Umbilical cord (tissue), 2 donors: Measurements from ENCODE around the gene MICAL1. TPM values are rescaled to one million over a fixed set of nuclear protein-coding genes. Genes with fewer than 3 reads are reported as not detected.
A peak's percentile ranks its signal among the peaks of the same experiment; 100 is the strongest.
"Not testable (repeated sequence)": the region's sequence is repeated elsewhere in the genome, so short reads cannot be mapped to it uniquely, and the experiment has no call there.

Experiments used
- DNase-seq: peaks from one replicate; pipeline ENCODE4 v3.0.0-alpha.2; 2015; ENCODE audit warnings: low spot score
- total RNA-seq: library from RNA; depleted of rRNA; stranded (reverse); fragments of >200 nt; gene quantifications from one replicate; pipeline ENCODE4 v1.2.3, GENCODE V29; 2014; ENCODE audit warnings: low replicate concordance; ENCODE audit not compliant: insufficient read depth

The MICAL1 gene
- total RNA-seq, 1 donor from 2014 or later: 48.6 TPM

DNA sequence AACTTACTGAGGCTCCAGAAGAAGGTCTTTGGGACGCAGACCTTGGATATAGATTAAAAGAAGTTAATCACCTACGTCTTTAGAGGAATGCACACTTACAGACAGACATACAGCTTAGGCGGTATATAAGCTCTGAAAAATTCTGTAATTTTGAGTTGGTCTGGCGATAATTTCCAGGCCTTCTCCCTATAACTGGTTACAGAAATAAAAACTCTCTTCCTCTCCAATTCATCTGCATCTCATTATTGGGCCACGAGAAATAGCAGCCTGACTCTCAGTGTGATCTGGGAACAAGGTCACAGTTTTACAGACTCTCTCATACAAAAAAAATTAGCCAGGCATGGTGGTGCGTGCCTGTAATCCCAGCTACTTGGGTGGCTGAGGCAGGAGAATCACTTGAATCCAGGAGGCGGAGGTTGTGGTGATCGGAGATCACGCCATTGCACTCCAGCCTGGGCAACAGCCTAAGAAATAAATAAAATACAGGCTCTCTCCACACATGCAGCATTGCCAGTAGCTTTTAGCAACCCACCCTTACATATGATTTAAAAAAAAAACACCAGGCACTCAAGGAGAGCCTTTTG is 22.7 kb upstream of the MICAL1 start:
- DNase-seq: peak; percentile 40

DNA sequence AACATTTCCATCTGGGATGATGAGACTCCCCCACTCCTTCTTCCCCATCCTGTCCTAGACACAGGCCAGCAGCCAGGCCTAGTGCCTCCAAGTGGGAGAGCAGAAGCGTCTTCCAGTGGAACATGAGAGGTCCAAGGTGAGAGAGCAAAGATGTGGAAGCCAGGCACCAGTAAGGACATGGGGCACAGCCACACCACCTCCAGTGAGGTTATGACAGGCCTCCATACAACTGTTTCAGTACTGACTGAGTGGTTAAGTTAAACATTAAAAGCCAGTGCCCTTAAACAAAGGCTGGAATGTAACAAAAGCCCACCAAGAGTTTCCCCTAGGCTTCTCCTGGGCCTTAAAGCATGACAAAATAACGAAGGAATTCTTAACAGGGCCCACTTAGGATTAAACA is 22.2 kb upstream of the MICAL1 start:
- DNase-seq: no peak

DNA sequence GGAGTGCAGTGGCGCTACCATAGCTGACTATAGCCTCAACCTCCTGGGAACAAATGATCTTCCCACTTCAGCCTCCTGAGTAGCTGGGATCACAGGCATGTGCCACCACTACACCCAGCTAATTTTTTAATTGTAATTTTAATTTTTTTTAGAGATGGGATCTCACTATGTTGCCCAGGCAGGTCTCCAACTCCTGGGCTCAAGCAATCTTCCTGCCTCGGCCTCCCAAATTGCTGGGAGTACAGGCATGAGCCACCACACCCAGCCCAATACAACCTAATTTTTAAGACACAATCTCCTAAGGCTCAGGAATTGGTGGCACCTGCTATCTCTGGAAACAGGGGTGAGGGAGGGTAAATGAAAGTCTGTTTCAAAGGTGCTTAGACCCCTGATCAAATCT is 21.6 kb upstream of the MICAL1 start:
- no peak for DNase-seq

DNA sequence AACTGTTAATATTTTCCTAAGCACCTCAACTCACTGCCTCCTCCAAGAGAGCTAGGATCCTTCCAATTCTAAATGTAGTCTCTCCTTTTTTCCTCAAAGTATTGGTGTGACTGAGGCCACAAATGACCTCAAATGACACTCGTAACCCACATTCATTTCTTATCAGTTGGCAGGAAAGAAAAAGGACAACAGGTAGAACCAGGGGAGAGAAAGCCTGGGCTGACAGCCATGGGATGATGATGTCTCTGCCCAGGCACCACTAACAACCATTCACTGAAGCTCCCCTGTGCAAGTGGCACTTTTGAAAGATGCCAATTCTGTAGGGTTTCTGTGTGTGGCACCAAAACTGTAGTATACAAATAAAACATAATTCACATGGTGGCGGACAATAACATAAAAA is 20.1 kb upstream of the MICAL1 start:
- no peak for DNase-seq

DNA sequence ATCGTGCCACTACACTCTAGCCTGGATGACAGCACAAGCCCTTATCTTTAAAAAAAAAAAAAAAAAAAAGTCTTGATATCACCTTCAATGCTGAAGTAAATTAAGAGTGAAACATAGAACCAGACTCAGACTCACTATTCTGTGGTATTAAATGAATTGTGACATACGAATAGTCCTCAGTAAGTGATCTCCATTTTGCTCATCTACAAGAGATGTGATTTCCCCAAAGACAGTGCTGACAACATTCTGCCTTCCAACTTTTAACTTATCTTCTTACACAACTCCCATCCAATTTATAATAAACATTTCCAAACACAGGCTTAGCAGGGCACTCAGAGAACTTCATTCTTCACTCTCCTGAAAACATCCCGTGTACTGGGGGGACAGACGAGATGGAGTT is 19.4 kb upstream of the MICAL1 start:
- no peak for DNase-seq

DNA sequence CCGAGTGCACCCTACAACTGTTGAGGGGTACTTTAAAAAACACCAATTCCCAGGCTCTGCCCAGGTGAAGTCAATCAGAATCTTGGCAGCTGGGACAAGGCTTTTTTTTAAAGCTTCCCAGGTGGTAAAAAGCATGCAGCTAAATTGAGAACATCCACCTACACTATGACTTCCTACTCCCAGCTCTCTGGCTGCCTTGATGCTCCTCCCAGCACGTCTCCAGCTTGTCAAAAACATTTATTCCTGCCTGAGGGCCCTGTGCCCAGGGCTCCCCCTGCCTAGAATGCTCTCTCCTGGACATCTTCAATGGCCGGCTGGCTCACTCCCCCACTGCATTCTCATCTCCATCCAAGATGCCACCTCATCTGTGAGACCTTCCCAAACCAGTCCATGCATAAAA is 17.5 kb upstream of the MICAL1 start:
- no peak for DNase-seq

DNA sequence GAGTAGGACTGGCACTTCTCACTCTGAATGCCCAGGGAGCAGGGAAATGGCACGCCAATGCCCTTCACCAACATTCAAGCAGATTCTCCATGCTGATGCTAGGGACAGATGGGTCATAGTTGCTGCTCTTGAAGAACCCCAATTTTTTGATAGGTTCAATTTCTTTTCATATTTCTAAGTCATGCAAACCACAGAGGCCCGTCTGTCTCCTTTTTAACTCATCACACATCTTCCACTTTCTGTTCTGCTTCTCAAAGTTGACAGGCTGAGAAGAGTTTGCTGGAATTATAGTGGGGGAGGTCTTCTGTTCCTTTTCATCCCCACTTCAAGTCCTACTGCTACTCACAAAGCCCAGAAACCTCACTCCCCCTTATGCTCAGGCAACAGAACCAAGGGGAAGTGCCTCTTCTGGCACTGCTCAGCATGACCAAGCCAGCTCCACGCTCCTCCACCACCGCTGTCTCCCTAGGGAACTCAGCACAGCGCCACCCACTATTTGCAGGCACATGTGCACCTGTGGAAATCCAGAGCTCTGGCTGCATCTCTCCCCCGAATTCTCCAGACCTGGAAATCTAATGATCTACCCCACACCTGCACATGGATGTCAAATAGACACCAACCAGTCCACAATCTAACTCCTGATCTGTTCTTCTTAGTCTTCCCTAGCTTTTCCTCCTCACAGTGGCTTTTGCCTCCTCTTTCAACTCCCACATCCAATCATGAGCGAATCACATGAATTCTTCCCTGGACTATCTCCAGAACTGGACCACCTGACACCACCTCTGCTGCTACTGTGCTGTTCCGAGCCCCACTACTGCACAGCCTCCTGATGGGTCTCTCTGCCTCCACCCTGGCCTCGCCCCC is 16.8 kb upstream of the MICAL1 start:
- no peak for DNase-seq

- no peak for DNase-seq
Measured at GRCh38 chr6:109471105-109471810, 15.7 kb upstream of the MICAL1 start.

DNA sequence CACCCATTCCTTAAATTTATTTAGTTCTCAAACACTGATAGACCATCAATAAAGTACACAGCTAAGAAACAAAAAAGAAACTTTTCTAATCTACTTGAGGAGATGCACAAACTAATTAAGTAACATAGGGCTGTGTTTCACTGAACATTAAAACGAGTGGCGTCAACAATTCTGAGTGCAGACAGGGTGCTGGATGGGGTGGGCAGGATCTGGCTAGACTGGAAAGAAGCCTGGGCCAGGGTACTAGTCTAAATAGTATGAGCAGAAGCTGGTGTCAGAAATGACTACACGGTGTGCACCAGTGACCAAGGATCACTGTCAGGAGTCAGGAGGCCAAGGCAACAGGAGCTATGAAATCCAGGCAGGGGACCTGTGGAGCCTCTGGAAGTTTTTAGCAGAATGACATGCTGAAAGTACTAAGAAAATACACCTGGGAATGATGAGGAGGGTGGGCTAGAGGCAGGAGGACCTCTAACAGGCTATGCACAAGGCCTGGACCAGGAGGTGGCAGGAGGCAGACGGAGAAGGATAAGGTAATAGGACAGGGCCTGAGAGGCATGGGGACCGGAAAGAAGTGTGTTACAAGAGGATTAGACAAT is 14.1 kb upstream of the MICAL1 start:
- DNase-seq: no peak

DNA sequence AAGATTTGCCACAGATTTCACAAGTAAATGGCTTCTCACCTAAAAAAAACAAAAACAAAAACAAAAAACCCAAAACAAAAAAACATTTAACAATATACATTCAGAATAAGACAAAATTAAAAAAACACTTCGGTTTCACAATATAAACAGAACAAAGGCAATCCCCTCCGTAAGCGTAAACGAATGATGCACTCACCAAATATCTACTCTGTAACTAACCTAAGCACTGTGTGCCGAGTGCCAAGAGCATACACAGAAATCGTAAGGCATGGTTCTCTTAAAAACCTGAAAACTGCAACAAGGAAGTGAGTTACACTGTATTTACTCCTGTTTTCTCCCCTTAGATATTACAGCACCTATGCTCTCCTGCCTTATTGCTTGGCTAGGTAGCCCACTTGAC is 12.1 kb upstream of the MICAL1 start:
- DNase-seq: no peak

- DNase-seq: no peak
Measured at GRCh38 chr6:109466212-109466923, 10.8 kb upstream of the MICAL1 start.

DNA sequence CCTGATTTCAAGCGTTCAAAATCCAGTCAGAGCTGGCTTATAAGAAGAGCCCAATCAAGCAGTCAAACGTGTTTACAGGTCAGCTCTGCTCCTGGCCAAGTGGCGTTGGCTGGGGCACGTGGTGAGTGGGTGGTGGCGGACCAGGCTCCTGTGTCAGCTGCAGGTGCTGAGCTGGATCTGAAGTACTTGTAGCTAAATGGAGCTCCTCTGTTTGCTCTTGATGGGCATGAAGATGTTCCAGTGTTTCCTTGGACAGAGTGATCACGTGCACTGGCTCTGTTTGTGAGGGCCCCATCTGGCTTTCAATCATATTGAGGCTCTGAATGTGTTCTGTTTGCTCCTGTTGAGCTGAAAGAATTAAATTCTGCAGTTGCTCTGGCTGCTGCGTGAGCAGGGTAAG is 10.2 kb upstream of the MICAL1 start:
- DNase-seq: no peak

DNA sequence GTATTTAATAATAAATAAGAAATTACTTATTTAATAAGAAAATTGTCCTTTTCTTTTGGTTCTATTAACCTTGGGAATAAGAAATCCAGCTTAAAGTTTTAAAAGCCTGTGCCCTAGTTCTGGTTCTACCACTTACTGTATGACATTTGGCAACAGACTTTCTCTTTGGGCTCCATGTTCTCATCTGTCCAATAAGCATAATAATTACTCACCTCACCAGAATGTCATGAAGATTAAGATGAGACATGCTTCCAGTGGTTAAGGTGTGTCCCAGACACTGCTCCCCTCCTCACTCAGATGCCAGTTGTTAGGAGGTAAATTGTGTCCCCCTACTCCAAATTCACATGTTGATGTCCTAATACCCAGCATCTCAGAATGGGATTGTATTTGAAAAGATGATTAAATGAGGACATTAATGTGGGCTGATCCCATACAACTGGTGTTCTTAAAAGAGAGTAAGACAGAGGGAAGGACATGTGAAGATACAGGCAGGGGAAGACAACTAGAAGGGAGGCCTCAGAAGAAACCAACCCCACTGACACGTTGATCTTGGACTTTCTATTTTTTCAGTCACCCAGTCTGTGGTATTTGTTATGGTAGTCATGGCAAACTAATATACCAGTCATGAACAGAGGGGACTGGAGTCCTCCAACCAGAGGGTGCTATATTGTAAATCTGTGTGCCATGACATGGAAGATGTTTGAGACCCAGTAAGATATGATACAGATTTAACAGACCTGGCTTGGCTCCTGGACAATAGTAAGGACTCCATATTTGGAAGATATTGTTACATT is 6.4 kb upstream of the MICAL1 start:
- DNase-seq: no peak

GRCh38 chr6:109461205-109461604 is 5.6 kb upstream of the MICAL1 start:
- not testable (repeated sequence) for DNase-seq

DNA sequence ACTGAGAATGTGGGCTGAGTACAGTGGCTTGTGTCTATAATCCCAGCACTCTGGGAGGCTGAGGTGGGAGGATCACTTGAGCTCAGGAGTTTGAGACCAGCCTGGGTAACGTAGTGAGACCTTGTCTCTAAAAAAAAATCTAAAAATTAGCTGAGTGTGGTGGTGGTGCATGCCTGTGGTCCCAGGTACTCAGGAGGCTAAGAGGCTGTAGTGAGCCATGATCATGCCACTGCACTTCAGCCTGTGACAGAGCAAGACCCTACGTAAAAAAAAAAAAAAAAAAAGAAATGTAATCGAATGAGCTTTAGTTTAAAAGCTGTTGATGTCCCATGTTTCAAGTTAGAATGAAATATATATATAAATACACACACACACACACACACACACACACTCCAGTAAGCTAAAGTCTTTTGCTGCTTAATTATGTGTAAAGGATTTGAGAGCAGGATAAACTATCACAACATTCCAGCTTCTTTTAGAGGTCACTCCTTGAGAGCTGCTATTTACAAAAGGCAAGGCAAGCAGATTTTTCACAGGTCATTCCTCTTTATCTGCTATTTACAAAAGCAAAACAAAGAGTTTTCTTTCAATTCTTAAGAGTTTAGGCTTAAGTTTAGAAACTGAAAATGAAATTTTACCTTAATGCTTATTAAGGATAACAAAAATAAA is 4.7 kb upstream of the MICAL1 start:
- DNase-seq: no peak

- no peak for DNase-seq
Measured at GRCh38 chr6:109458774-109459531, 3.4 kb upstream of the MICAL1 start.

DNA sequence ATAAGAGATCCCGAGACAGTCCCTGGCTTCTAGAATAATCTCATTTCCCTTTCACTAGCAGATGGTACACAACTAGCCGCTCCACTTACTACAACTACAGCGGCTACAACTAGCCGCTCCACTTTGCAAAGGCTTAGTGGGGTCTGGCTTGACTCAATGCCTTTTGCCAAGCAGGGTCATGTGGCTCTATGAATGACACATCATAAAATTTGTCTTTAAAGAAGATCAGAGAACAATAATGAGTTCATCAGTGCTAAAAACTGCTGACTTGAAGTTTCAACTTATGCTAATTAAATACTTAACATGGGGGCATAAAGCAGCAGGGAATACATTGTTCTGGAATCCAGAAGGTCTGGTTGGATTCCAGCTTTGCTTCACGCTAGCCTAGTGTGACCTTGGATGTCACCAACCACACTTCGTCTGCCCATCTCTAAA is 2.0 kb upstream of the MICAL1 start:
- DNase-seq: no peak

GRCh38 chr6:109456710-109457561 is 1.4 kb upstream of the MICAL1 start:
- DNase-seq: peak; percentile 76
